Measurements from ENCODE around the gene C1orf21. TPM values are rescaled to one million over a fixed set of nuclear protein-coding genes. Genes with fewer than 3 reads are reported as not detected.

C1orf21 gene
- total and polyA plus RNA-seq, 2 donors (not counting 1 experiment from before 2014, with no cell fraction given), result under 0.01 to 0.32 TPM

DNA sequence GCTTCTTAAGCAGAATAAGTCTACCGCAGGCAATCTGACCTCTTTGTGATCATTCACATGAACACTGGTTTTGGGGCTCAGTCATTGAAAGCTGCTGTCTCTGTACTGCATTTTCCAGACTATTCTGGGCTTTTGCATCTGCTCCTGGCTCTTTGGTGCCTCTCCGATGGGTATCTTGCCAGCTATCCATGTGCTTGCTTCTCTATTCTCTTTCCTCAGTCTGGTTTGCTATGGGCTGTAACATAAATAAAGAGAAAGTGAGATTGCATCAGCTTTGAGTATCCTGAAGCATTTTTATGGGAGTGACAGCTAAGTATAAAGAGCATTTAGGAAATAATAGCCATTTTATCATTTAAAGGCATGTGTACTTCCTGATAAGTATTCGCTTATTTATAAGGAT, 70.7 kb downstream of the C1orf21 start:
- 100% methylated on average over 1 of the region's 3 CpGs for WGBS (ENCODE audit: insufficient coverage)
- no peak overlapping the region for H3K4me3 Mint-ChIP-seq
- intact Hi-C loops (cut with micrococcal nuclease), result no loop called here
- H3K4me3 ChIP-seq (ENCODE audit: control extremely low read depth in 1 of 5, extremely low read depth in 1 of 5, insufficient read depth in 1 of 5, low read depth in 2 of 5, low read length in 4 of 5), result no peak overlapping the region
- no peaks in the 10 kb centered on the region for H3K9me3 ChIP-seq (ENCODE audit: control extremely low read depth in 1 of 3, control insufficient read depth in 2 of 3, insufficient read depth in 1 of 3, low read length in 2 of 3)
- POLR2A ChIA-PET, result no interaction called here
- H3K27me3 Mint-ChIP-seq, result no peaks in the 10 kb centered on the region
- DNase-seq (no peak), ATAC-seq (ENCODE audit: low read depth) (no peak)
- no peaks in the 10 kb centered on the region for H3K9me3 Mint-ChIP-seq (ENCODE audit: insufficient read depth)
- H4K20me1 ChIP-seq (ENCODE audit: control insufficient read depth, insufficient read depth, low read length, poor library complexity, severe bottlenecking), result no peaks in the 10 kb centered on the region
- H3K4me1 Mint-ChIP-seq, result peaks cover 5% of the 10 kb centered on the region
- no peak overlapping the region for H3K27ac Mint-ChIP-seq
- no peaks in the 10 kb centered on the region for H3K36me3 ChIP-seq (replicated peaks in 1 of 2; ENCODE audit: control extremely low read depth in 1 of 2, control insufficient read depth in 1 of 2, extremely low read depth in 1 of 2, insufficient read depth in 2 of 2, low read length in 1 of 2)
- H3K9ac ChIP-seq (ENCODE audit: low read length), result no peak overlapping the region
- no peaks in the 10 kb centered on the region for H3K27me3 ChIP-seq (replicated peaks in 1 of 4; ENCODE audit: control extremely low read depth in 1 of 4, control insufficient read depth in 3 of 4, insufficient read depth in 4 of 4, low read length in 3 of 4)
- no peak for TF ChIP-seq EZH2 (IDR thresholded peaks at IDR 0.05; ENCODE audit: borderline replicate concordance, insufficient read depth, low read depth, low read length, poor library complexity, severe bottlenecking)
- TF ChIP-seq, protein P1, sequence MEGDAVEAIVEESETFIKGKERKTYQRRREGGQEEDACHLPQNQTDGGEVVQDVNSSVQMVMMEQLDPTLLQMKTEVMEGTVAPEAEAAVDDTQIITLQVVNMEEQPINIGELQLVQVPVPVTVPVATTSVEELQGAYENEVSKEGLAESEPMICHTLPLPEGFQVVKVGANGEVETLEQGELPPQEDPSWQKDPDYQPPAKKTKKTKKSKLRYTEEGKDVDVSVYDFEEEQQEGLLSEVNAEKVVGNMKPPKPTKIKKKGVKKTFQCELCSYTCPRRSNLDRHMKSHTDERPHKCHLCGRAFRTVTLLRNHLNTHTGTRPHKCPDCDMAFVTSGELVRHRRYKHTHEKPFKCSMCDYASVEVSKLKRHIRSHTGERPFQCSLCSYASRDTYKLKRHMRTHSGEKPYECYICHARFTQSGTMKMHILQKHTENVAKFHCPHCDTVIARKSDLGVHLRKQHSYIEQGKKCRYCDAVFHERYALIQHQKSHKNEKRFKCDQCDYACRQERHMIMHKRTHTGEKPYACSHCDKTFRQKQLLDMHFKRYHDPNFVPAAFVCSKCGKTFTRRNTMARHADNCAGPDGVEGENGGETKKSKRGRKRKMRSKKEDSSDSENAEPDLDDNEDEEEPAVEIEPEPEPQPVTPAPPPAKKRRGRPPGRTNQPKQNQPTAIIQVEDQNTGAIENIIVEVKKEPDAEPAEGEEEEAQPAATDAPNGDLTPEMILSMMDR (IDR thresholded peaks at IDR 0.05), result no peak
- no peak overlapping the region for H3K4me2 ChIP-seq (replicated peaks; ENCODE audit: low read depth, low read length, poor library complexity, severe bottlenecking)
- no peak overlapping the region for H2AFZ ChIP-seq (ENCODE audit: insufficient read depth, low read depth, low read length, poor library complexity, severe bottlenecking)
- H3K27ac ChIP-seq (ENCODE audit: low read length in 2 of 2), result no peak overlapping the region
- no peaks in the 10 kb centered on the region for H3K4me1 ChIP-seq (ENCODE audit: control insufficient read depth in 2 of 2, insufficient read depth in 2 of 2, low read length in 2 of 2)
- CTCF ChIA-PET, result no interaction called here
- no peaks in the 10 kb centered on the region for H3K79me2 ChIP-seq (ENCODE audit: control insufficient read depth, insufficient read depth, low read length)

DNA sequence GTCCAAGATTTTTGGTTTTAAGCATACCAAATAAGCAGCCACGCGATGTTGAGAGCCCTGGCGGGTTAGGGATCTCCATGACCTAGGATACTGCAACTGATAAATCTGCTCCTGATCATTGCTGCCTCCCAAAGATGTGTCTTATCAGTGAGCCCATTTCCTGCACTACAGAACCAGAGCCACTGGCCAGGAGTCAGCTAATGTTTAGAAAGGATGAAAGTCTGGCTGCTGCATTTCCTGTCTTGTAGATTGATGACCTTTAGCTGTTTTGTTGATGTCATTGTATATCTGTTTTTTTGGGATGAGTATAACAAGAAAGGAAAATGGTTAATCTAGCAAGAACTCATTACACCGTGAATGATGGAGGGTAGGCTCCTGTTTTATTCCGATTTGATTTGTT, 74.5 kb downstream of the C1orf21 start:
- DNase-seq (no peak), ATAC-seq (ENCODE audit: low read depth) (no peak)
- WGBS (ENCODE audit: insufficient coverage), result 98% methylated on average over 4 of the region's 5 CpGs
- Histone ChIP-seq H3K4me2 (replicated peaks; ENCODE audit: low read depth, low read length, poor library complexity, severe bottlenecking) (no peak overlapping the region), H3K79me2 (ENCODE audit: control insufficient read depth, insufficient read depth, low read length) (no peaks in the 10 kb centered on the region), H3K9ac (ENCODE audit: low read length) (no peak overlapping the region), H2AFZ (ENCODE audit: insufficient read depth, low read depth, low read length, poor library complexity, severe bottlenecking) (no peak overlapping the region), H3K27me3 (replicated peaks in 1 of 4; ENCODE audit: control extremely low read depth in 1 of 4, control insufficient read depth in 3 of 4, insufficient read depth in 4 of 4, low read length in 3 of 4) (no peaks in the 10 kb centered on the region), H3K4me3 (ENCODE audit: control extremely low read depth in 1 of 5, extremely low read depth in 1 of 5, insufficient read depth in 1 of 5, low read depth in 2 of 5, low read length in 4 of 5) (no peak overlapping the region), H3K9me3 (ENCODE audit: control extremely low read depth in 1 of 3, control insufficient read depth in 2 of 3, insufficient read depth in 1 of 3, low read length in 2 of 3) (no peaks in the 10 kb centered on the region), H4K20me1 (ENCODE audit: control insufficient read depth, insufficient read depth, low read length, poor library complexity, severe bottlenecking) (no peaks in the 10 kb centered on the region), H3K27ac (ENCODE audit: low read length in 2 of 2) (no peak overlapping the region), H3K4me1 (ENCODE audit: control insufficient read depth in 2 of 2, insufficient read depth in 2 of 2, low read length in 2 of 2) (no peaks in the 10 kb centered on the region), H3K36me3 (replicated peaks in 1 of 2; ENCODE audit: control extremely low read depth in 1 of 2, control insufficient read depth in 1 of 2, extremely low read depth in 1 of 2, insufficient read depth in 2 of 2, low read length in 1 of 2) (no peaks in the 10 kb centered on the region)
- Mint-ChIP-seq H3K27me3 (no peaks in the 10 kb centered on the region), H3K4me3 (no peak overlapping the region), H3K9me3 (ENCODE audit: insufficient read depth) (no peaks in the 10 kb centered on the region), H3K27ac (no peak overlapping the region), H3K4me1 (peaks cover 3% of the 10 kb centered on the region)
- ChIA-PET POLR2A (no interaction called here), CTCF (no interaction called here)
- intact Hi-C loops (cut with micrococcal nuclease), result no loop called here
- TF ChIP-seq EZH2 (IDR thresholded peaks at IDR 0.05; ENCODE audit: borderline replicate concordance, insufficient read depth, low read depth, low read length, poor library complexity, severe bottlenecking), result no peak
- TF ChIP-seq, protein P1 (IDR thresholded peaks at IDR 0.05), result no peak
